Activated CD4-positive, alpha-beta T cell treated with anti-CD3 and anti-CD28 coated beads, Interleukin-10, Interleukin-2, amounts not matched to agents 100 ng/mL and 50 ng/mL, durations not matched to agents 16 hours and 8 hours (primary cell): ENCODE measurements around the gene ADTRP.

Experiments used
- DNase-seq: peaks from one replicate; pipeline ENCODE4 v3.0.0-alpha.2; 2020

ADTRP gene

GRCh38 chr6:11778648-11779328, at the start of gene ADTRP:
ADTRP (minus strand) TSS chr6:11778803; CDS start chr6:11778759, 44 bp downstream.
- DNase-seq: no peak

- no peak for DNase-seq
Observed at GRCh38 chr6:11826779-11827178, 48.2 kb upstream of the ADTRP start.

GRCh38 chr6:11824986-11825385, 46.4 kb upstream of the ADTRP start:
- DNase-seq: peak; percentile 52

- DNase-seq: no peak
Observed at GRCh38 chr6:11822346-11822745, 43.7 kb upstream of the ADTRP start.

GRCh38 chr6:11821781-11822180, 43.2 kb upstream of the ADTRP start:
- DNase-seq: no peak

- no peak for DNase-seq
Observed at GRCh38 chr6:11820821-11821220, 42.2 kb upstream of the ADTRP start.

- no peak for DNase-seq
Observed at GRCh38 chr6:11819486-11819885, 40.9 kb upstream of the ADTRP start.

GRCh38 chr6:11815231-11815630, 36.6 kb upstream of the ADTRP start:
- DNase-seq: no peak

GRCh38 chr6:11814819-11815218, 36.2 kb upstream of the ADTRP start:
- DNase-seq: no peak

GRCh38 chr6:11814106-11814505, 35.5 kb upstream of the ADTRP start:
- no peak for DNase-seq

- DNase-seq: no peak
Observed at GRCh38 chr6:11813606-11814005, 35.0 kb upstream of the ADTRP start.

GRCh38 chr6:11812951-11813350, 34.3 kb upstream of the ADTRP start:
- DNase-seq: no peak

- no peak for DNase-seq
Observed at GRCh38 chr6:11812439-11812838, 33.8 kb upstream of the ADTRP start.

- DNase-seq: no peak
Observed at GRCh38 chr6:11811644-11812264, 33.2 kb upstream of the ADTRP start.

GRCh38 chr6:11810854-11811643, 32.4 kb upstream of the ADTRP start:
- no peak for DNase-seq

- DNase-seq: no peak
Observed at GRCh38 chr6:11810039-11810541, 31.5 kb upstream of the ADTRP start.

GRCh38 chr6:11808054-11808453, 29.5 kb upstream of the ADTRP start:
- no peak for DNase-seq

GRCh38 chr6:11806561-11807317, 28.1 kb upstream of the ADTRP start:
- DNase-seq: peak; percentile 30

- no peak for DNase-seq
Observed at GRCh38 chr6:11805259-11806053, 26.9 kb upstream of the ADTRP start.

- no peak for DNase-seq
Observed at GRCh38 chr6:11804701-11805100, 26.1 kb upstream of the ADTRP start.

GRCh38 chr6:11804135-11804534, 25.5 kb upstream of the ADTRP start:
- no peak for DNase-seq

- DNase-seq: no peak
Observed at GRCh38 chr6:11803591-11803971, 25.0 kb upstream of the ADTRP start.
